NCI-H2227 (cell line): ENCODE data around the gene KIF16B.
A peak's percentile ranks its signal among the peaks of the same experiment; 100 is the strongest.
"Not testable (repeated sequence)": the region's sequence is repeated elsewhere in the genome, so short reads cannot be mapped to it uniquely, and the experiment has no call there.

Experiments
- DNase-seq: peaks from one replicate; lab custom pipeline; 2025; ENCODE audit not compliant: unreplicated experiment; lab: John Stamatoyannopoulos, UW

KIF16B gene

GRCh38 chr20:16265334-16265733, 307.9 kb downstream of the KIF16B start:
- no peak for DNase-seq

GRCh38 chr20:16263582-16263981, 309.7 kb downstream of the KIF16B start:
- no peak for DNase-seq

DNA sequence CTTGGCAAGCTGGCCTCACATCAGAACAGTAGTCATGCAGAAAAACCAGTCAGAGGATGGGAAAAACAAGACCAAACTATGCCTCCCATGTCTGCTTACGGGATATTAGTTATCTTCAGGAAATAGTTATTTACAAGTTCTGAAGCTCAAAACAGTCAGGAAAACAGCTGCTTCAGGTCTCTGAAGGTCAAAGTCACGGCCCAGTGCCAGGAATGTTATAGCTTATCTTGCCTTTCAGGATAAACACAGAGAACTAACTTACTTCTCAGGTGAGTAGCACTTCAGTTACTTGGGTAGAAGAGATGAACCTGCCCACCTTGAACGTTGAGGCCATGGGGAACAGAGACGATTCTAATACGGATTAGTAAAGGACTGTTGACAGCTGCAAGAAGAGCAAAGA, 310.7 kb downstream of the KIF16B start:
- no peak for DNase-seq

- DNase-seq, result no peak
These were observed 311.4 kb downstream of the KIF16B start for GRCh38 chr20:16261733-16262273.

DNA sequence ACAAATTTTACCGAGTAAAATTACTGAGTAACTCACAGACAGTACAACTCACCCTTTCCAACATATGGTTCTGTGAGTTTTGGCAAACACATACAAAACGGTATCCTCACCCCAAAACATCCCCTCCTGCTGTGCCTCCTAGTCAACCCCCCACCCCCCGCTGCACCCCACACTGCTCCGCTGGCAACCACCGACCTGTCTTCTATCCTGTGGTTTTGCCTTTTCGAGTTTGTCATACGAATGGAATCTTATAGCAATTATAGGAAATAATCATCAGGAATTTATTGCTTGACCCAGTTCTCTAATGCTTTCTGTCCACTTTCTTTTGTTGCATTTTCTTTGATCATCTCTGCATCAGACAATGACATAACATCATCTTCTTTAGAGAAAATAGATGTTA, 312.3 kb downstream of the KIF16B start:
- DNase-seq, result no peak

- DNase-seq, result not testable (repeated sequence)
These were observed 313.1 kb downstream of the KIF16B start for GRCh38 chr20:16260133-16260532.

GRCh38 chr20:16258766-16259165, 314.5 kb downstream of the KIF16B start:
- DNase-seq, result no peak

- no peak for DNase-seq
These were observed 315.3 kb downstream of the KIF16B start for GRCh38 chr20:16257813-16258430.

DNA sequence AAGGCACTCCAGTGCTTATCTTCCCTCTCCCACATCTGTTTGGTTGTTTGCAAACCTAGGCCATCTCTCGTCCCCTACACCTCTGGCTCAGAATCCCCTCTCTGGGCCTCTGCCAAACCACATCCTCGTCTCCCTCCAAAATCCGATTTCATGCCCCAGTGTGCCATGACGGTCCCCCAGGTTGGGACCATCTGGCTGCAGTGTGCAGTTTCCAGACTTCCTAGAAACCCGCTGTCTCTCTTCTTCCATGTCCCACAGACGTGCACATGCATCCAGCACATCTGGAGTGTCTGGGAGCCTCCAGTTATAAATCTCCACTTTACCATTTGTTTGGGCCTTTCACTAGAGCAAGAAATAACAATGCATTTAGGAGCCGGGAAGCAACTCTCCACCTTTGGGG, 316.2 kb downstream of the KIF16B start:
- DNase-seq, result no peak

GRCh38 chr20:16246870-16247269, 326.4 kb downstream of the KIF16B start:
- DNase-seq, result no peak

- no peak for DNase-seq
These were observed 327.0 kb downstream of the KIF16B start for GRCh38 chr20:16246291-16246690.

DNA sequence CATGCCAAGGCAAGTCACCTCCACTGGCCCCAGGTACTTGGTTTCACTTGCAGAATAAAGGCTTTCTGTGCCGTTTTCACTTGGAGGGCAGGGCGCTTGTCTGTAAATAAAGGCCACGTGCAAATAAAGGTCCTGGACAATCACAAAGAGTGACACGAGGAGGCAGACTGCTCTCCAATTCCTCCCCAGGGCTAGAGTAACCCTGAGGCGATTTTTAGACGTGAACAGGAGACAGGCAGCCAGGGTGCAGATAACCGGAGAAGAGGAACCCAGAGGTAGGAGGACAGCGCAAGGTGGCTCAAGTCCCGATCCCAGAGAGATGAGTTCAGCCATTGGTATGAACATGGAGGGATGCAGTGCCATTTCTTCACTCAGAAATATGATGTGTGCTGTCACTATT, 327.4 kb downstream of the KIF16B start:
- DNase-seq, result no peak

GRCh38 chr20:16244892-16245291, 328.4 kb downstream of the KIF16B start:
- no peak for DNase-seq

DNA sequence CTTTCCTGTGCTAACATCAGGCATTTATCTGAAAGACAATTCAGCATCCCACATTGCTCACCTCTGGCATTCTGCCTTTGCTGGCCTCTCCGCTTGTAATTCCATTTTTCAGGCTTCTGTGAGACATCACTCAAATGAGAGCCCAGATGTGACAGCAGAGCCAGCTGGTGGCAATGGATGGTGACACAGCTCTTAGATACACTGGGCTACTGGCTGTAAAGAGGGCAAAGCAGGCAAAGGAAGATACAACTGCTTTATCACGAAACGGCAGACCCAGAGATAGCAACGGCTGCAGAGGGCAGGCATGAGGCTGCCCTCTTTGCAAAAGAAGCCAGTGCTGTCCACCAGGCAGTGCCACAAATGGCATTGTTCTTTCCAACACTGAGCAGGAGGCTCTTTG, 329.8 kb downstream of the KIF16B start:
- DNase-seq, result peak; percentile 45

DNA sequence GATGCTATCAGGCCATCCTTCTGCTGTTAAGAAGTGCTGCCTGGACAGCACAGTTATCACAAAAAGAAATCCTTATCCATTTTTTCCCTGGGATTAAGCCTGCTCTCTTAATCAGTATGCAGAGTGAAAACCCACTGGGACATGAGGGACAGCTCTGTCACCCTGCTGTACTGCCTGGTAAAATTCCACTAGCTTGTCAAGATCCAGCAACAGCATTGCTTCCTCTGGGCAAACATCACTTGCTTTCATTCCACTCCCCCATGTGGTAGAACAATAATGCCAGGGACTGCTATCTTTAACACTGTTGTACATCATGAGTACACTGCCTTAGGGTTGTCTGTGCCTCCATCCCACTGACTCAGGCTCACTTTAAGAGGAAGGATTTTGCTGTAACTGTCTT, 331.3 kb downstream of the KIF16B start:
- no peak for DNase-seq

- DNase-seq, result no peak
These were observed 332.9 kb downstream of the KIF16B start for GRCh38 chr20:16240355-16240754.

GRCh38 chr20:16236589-16237241, 336.5 kb downstream of the KIF16B start:
- DNase-seq, result peak; percentile 90

- no peak for DNase-seq
These were observed 342.8 kb downstream of the KIF16B start for GRCh38 chr20:16230402-16230801.

GRCh38 chr20:16229813-16230212, 343.4 kb downstream of the KIF16B start:
- no peak for DNase-seq

GRCh38 chr20:16228722-16229121, 344.5 kb downstream of the KIF16B start:
- DNase-seq, result no peak

- not testable (repeated sequence) for DNase-seq
These were observed 346.3 kb downstream of the KIF16B start for GRCh38 chr20:16226961-16227360.

GRCh38 chr20:16224836-16225235, 348.4 kb downstream of the KIF16B start:
- DNase-seq, result no peak
